ENCODE data around the gene IL1B. TPM values are rescaled to one million over a fixed set of nuclear protein-coding genes. Genes with fewer than 3 reads are reported as not detected.

Gene IL1B
- polyA plus RNA-seq, 1 donor from 2014 or later, result not detected

DNA sequence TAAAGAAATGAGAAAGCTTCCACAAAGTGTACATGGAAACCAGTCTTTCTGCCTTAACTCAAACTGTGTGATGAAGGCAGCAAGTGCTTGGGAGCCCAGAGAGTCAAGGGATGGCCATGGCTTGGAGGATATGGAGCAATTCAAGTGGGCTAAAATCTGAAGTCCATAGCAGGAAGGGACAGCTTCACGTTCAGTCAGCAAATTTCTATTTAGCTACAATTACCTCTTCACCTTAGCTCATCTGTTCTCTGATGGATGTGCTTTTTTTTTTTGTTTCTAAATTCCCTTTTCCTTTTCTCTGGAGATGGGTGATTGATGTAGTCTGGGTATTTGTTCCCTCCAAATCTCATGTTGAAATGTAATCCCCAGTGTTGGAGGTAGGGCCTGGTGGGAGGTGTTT is 47.4 kb downstream of the IL1B start:
- H3K4me3 ChIP-seq (ENCODE audit: low read length), result no peak overlapping the region
- H3K9me2 ChIP-seq (ENCODE audit: insufficient read depth, low read length), result no peaks in the 10 kb centered on the region
- H3K9me3 ChIP-seq (ENCODE audit: low read length), result no peaks in the 10 kb centered on the region
- no peaks in the 10 kb centered on the region for H4K20me1 ChIP-seq (ENCODE audit: insufficient read depth)
- no peak overlapping the region for H3K27ac ChIP-seq (ENCODE audit: low read length)
- H3K27me3 ChIP-seq (ENCODE audit: insufficient read depth, low read depth, low read length), result no peaks in the 10 kb centered on the region
- TF ChIP-seq SMC3 (conservative IDR thresholded peaks at IDR 0.05; ENCODE audit: poor library complexity) (no peak), MXI1 (conservative IDR thresholded peaks at IDR 0.05; ENCODE audit: poor library complexity, severe bottlenecking) (no peak), RAD21 (conservative IDR thresholded peaks at IDR 0.05) (no peak), EZH2 (IDR thresholded peaks at IDR 0.05; ENCODE audit: borderline replicate concordance, insufficient read depth, low read length, poor library complexity, severe bottlenecking) (no peak), EP300 (conservative IDR thresholded peaks at IDR 0.05; ENCODE audit: poor library complexity, severe bottlenecking) (no peak), TAF1 (IDR thresholded peaks at IDR 0.05; ENCODE audit: low read depth) (no peak), POLR2AphosphoS5 (IDR thresholded peaks at IDR 0.05) (no peak)
- TF ChIP-seq, protein P1, sequence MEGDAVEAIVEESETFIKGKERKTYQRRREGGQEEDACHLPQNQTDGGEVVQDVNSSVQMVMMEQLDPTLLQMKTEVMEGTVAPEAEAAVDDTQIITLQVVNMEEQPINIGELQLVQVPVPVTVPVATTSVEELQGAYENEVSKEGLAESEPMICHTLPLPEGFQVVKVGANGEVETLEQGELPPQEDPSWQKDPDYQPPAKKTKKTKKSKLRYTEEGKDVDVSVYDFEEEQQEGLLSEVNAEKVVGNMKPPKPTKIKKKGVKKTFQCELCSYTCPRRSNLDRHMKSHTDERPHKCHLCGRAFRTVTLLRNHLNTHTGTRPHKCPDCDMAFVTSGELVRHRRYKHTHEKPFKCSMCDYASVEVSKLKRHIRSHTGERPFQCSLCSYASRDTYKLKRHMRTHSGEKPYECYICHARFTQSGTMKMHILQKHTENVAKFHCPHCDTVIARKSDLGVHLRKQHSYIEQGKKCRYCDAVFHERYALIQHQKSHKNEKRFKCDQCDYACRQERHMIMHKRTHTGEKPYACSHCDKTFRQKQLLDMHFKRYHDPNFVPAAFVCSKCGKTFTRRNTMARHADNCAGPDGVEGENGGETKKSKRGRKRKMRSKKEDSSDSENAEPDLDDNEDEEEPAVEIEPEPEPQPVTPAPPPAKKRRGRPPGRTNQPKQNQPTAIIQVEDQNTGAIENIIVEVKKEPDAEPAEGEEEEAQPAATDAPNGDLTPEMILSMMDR (IDR thresholded peaks at IDR 0.05; ENCODE audit: poor library complexity, severe bottlenecking), result no peak
- TF ChIP-seq, protein P2, sequence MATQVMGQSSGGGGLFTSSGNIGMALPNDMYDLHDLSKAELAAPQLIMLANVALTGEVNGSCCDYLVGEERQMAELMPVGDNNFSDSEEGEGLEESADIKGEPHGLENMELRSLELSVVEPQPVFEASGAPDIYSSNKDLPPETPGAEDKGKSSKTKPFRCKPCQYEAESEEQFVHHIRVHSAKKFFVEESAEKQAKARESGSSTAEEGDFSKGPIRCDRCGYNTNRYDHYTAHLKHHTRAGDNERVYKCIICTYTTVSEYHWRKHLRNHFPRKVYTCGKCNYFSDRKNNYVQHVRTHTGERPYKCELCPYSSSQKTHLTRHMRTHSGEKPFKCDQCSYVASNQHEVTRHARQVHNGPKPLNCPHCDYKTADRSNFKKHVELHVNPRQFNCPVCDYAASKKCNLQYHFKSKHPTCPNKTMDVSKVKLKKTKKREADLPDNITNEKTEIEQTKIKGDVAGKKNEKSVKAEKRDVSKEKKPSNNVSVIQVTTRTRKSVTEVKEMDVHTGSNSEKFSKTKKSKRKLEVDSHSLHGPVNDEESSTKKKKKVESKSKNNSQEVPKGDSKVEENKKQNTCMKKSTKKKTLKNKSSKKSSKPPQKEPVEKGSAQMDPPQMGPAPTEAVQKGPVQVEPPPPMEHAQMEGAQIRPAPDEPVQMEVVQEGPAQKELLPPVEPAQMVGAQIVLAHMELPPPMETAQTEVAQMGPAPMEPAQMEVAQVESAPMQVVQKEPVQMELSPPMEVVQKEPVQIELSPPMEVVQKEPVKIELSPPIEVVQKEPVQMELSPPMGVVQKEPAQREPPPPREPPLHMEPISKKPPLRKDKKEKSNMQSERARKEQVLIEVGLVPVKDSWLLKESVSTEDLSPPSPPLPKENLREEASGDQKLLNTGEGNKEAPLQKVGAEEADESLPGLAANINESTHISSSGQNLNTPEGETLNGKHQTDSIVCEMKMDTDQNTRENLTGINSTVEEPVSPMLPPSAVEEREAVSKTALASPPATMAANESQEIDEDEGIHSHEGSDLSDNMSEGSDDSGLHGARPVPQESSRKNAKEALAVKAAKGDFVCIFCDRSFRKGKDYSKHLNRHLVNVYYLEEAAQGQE (IDR thresholded peaks at IDR 0.05; ENCODE audit: borderline replicate concordance), result no peak
- no peak overlapping the region for H3K4me2 ChIP-seq (ENCODE audit: low read length)
- H3K79me2 ChIP-seq (replicated peaks; ENCODE audit: insufficient read depth, low read length), result no peaks in the 10 kb centered on the region
- no peak overlapping the region for H2AFZ ChIP-seq (ENCODE audit: low read depth, low read length)
- H3K9ac ChIP-seq (ENCODE audit: low read length), result no peak overlapping the region
- H3F3A ChIP-seq (ENCODE audit: insufficient read depth, low read length, poor library complexity, severe bottlenecking), result no peaks in the 10 kb centered on the region
- H3K36me3 ChIP-seq (ENCODE audit: insufficient read depth, low read length), result no peaks in the 10 kb centered on the region

DNA sequence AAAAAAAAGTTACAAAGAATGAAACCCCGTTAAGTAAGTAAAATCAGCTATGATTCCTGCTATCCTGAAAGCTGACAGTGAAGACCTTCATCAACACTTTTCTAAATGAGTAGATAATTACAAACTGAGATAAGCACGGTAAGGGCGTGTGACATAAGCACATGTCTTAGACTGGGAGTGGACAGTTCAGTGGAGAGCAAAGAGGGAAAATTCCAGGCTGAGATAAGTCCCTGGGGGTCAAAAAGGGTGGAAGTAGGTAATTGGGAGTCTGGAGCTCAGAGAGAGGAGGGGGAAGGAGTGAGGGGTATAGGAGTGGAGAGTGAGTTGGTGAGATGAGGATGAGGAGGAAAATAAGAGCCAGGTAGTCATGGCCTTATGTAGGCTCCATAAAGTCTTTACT is 47.9 kb downstream of the IL1B start:
- no peak overlapping the region for H2AFZ ChIP-seq (ENCODE audit: low read depth, low read length)
- H3K27ac ChIP-seq (ENCODE audit: low read length), result no peak overlapping the region
- TF ChIP-seq, protein P2 (IDR thresholded peaks at IDR 0.05; ENCODE audit: borderline replicate concordance), result no peak
- TF ChIP-seq RAD21 (conservative IDR thresholded peaks at IDR 0.05) (no peak), EP300 (conservative IDR thresholded peaks at IDR 0.05; ENCODE audit: poor library complexity, severe bottlenecking) (no peak), POLR2AphosphoS5 (IDR thresholded peaks at IDR 0.05) (no peak), EZH2 (IDR thresholded peaks at IDR 0.05; ENCODE audit: borderline replicate concordance, insufficient read depth, low read length, poor library complexity, severe bottlenecking) (no peak)
- TF ChIP-seq, protein P1 (IDR thresholded peaks at IDR 0.05; ENCODE audit: poor library complexity, severe bottlenecking), result no peak
- no peak overlapping the region for H3K4me2 ChIP-seq (ENCODE audit: low read length)
- H3K9me2 ChIP-seq (ENCODE audit: insufficient read depth, low read length), result no peaks in the 10 kb centered on the region
- no peaks in the 10 kb centered on the region for H3K9me3 ChIP-seq (ENCODE audit: low read length)
- H3F3A ChIP-seq (ENCODE audit: insufficient read depth, low read length, poor library complexity, severe bottlenecking), result no peaks in the 10 kb centered on the region
- no peaks in the 10 kb centered on the region for H4K20me1 ChIP-seq (ENCODE audit: insufficient read depth)
- no peak overlapping the region for H3K4me3 ChIP-seq (ENCODE audit: low read length)
- no peaks in the 10 kb centered on the region for H3K36me3 ChIP-seq (ENCODE audit: insufficient read depth, low read length)
- H3K9ac ChIP-seq (ENCODE audit: low read length), result no peak overlapping the region
- H3K79me2 ChIP-seq (replicated peaks; ENCODE audit: insufficient read depth, low read length), result no peaks in the 10 kb centered on the region
- H3K27me3 ChIP-seq (ENCODE audit: insufficient read depth, low read depth, low read length), result no peaks in the 10 kb centered on the region
